ENCODE results near the gene SPATA25.

The SPATA25 gene

GRCh38 chr20:45850926-45851325 lies 36.5 kb downstream of the SPATA25 start:
- no peak overlapping the region for H3K27ac ChIP-seq (ENCODE audit: insufficient read depth, low read depth, low read length, poor library complexity, severe bottlenecking)
- no peak overlapping the region for H3K4me3 ChIP-seq (ENCODE audit: insufficient read depth, low read depth, low read length)
- H3K27me3 ChIP-seq (ENCODE audit: control insufficient read depth, insufficient read depth, low read length, poor library complexity, severe bottlenecking) = no peaks in the 10 kb centered on the region
- H3K9me3 ChIP-seq (ENCODE audit: control insufficient read depth, low read length) = no peaks in the 10 kb centered on the region
- no peaks in the 10 kb centered on the region for H3K36me3 ChIP-seq (ENCODE audit: control insufficient read depth, insufficient read depth, low read length)
- H3K4me1 ChIP-seq (ENCODE audit: control insufficient read depth, insufficient read depth, low read length) = no peaks in the 10 kb centered on the region
- 93 to 100% methylated on average over 1 of the region's 1 CpG for WGBS, 2 experiments

DNA sequence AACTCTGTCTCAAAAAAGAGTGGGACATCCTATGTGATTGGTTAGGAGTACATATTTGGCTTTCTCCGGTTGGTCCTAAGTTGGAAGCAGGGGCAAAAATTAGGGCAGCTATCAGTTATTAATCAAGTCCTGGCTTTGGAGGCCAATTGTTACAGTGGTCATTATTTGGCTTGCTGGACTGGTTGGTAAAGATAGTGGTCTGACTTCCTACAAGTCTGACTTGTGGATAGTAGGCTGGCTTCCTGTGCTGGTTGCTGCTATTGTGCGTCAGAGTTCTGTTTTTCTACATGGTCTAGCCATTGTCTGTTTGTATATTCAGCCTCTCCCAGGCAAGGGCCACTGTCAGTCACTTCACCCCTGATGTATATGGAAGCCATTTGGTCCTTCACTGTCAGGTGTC lies 37.2 kb downstream of the SPATA25 start:
- Histone ChIP-seq H3K4me3 (ENCODE audit: insufficient read depth, low read depth, low read length) (no peak overlapping the region), H3K4me1 (ENCODE audit: control insufficient read depth, insufficient read depth, low read length) (no peaks in the 10 kb centered on the region), H3K36me3 (ENCODE audit: control insufficient read depth, insufficient read depth, low read length) (no peaks in the 10 kb centered on the region), H3K27ac (ENCODE audit: insufficient read depth, low read depth, low read length, poor library complexity, severe bottlenecking) (no peak overlapping the region), H3K27me3 (ENCODE audit: control insufficient read depth, insufficient read depth, low read length, poor library complexity, severe bottlenecking) (no peaks in the 10 kb centered on the region), H3K9me3 (ENCODE audit: control insufficient read depth, low read length) (no peaks in the 10 kb centered on the region)
- 93 to 95% methylated on average over 2 of the region's 2 CpGs for WGBS, 2 experiments

DNA sequence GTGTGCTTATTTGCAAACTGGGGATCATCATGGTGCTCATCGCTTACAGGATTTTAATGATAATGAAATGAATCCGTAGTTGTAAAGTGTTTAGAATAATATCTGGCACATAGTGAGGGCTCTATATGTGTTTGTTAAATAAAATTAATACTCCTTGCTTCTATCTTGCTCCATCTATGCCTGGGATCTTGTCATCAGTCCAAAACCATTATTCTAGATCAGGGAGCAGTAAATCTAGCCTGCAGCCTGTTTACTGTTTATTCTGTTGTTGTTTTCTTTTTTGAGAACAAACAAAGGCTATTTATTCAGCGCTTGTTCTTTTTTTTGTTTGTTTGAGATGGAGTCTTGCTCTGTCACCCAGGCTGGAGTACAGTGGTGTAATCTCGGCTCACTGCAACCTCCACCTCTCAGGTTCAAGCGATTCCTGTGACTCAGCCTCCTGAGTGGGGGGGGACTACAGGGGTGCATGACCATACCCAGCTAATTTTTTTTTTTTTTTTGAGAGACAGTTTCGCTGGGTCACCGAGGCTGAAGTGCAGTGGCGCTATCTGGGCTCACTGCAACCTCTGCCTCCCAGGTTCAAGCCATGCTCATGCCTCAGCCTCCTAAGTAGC lies 38.3 kb downstream of the SPATA25 start:
- Histone ChIP-seq H3K4me1 (ENCODE audit: control insufficient read depth, insufficient read depth, low read length) (no peaks in the 10 kb centered on the region), H3K36me3 (ENCODE audit: control insufficient read depth, insufficient read depth, low read length) (peaks cover 5% of the 10 kb centered on the region), H3K4me3 (ENCODE audit: insufficient read depth, low read depth, low read length) (no peak overlapping the region), H3K27me3 (ENCODE audit: control insufficient read depth, insufficient read depth, low read length, poor library complexity, severe bottlenecking) (no peaks in the 10 kb centered on the region), H3K9me3 (ENCODE audit: control insufficient read depth, low read length) (no peaks in the 10 kb centered on the region), H3K27ac (ENCODE audit: insufficient read depth, low read depth, low read length, poor library complexity, severe bottlenecking) (no peak overlapping the region)
- 94 to 98% methylated on average over 8 of the region's 8 CpGs for WGBS, 2 experiments

GRCh38 chr20:45848421-45848820 lies 39.0 kb downstream of the SPATA25 start:
- H3K36me3 ChIP-seq (ENCODE audit: control insufficient read depth, insufficient read depth, low read length) = peaks cover 11% of the 10 kb centered on the region
- H3K4me3 ChIP-seq (ENCODE audit: insufficient read depth, low read depth, low read length) = no peak overlapping the region
- H3K9me3 ChIP-seq (ENCODE audit: control insufficient read depth, low read length) = no peaks in the 10 kb centered on the region
- H3K27me3 ChIP-seq (ENCODE audit: control insufficient read depth, insufficient read depth, low read length, poor library complexity, severe bottlenecking) = no peaks in the 10 kb centered on the region
- no peak overlapping the region for H3K27ac ChIP-seq (ENCODE audit: insufficient read depth, low read depth, low read length, poor library complexity, severe bottlenecking)
- WGBS, 2 experiments = 90 to 95% methylated on average over 8 of the region's 8 CpGs
- no peaks in the 10 kb centered on the region for H3K4me1 ChIP-seq (ENCODE audit: control insufficient read depth, insufficient read depth, low read length)

DNA sequence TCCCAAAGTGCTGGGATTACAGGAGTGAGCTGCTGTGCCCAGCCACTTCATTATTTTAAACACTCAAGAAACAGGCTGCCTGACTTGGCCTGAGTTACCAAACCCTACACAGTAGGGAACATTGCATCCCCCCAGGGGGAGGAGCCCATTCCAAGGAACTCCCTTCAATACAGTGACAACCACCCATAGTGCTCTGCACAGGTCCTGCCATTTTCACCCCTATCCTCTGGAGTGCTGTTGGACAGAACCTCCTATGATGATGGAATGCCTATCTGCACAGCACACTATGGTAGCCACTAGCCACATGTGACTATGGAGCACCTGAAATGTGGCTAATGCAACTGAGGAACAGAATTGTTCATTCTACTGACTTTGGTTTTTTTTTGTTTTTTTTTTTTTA lies 42.0 kb downstream of the SPATA25 start:
- Histone ChIP-seq H3K27ac (ENCODE audit: insufficient read depth, low read depth, low read length, poor library complexity, severe bottlenecking) (no peak overlapping the region), H3K4me1 (ENCODE audit: control insufficient read depth, insufficient read depth, low read length) (no peaks in the 10 kb centered on the region), H3K4me3 (ENCODE audit: insufficient read depth, low read depth, low read length) (no peak overlapping the region), H3K36me3 (ENCODE audit: control insufficient read depth, insufficient read depth, low read length) (peaks cover 21% of the 10 kb centered on the region), H3K27me3 (ENCODE audit: control insufficient read depth, insufficient read depth, low read length, poor library complexity, severe bottlenecking) (no peaks in the 10 kb centered on the region), H3K9me3 (ENCODE audit: control insufficient read depth, low read length) (no peaks in the 10 kb centered on the region)

GRCh38 chr20:45843506-45843905 lies 43.9 kb downstream of the SPATA25 start:
- 94 to 95% methylated on average over 14 of the region's 14 CpGs for WGBS, 2 experiments
- Histone ChIP-seq H3K9me3 (ENCODE audit: control insufficient read depth, low read length) (no peaks in the 10 kb centered on the region), H3K36me3 (ENCODE audit: control insufficient read depth, insufficient read depth, low read length) (peaks cover 21% of the 10 kb centered on the region), H3K27ac (ENCODE audit: insufficient read depth, low read depth, low read length, poor library complexity, severe bottlenecking) (no peak overlapping the region), H3K4me3 (ENCODE audit: insufficient read depth, low read depth, low read length) (no peak overlapping the region), H3K27me3 (ENCODE audit: control insufficient read depth, insufficient read depth, low read length, poor library complexity, severe bottlenecking) (no peaks in the 10 kb centered on the region), H3K4me1 (ENCODE audit: control insufficient read depth, insufficient read depth, low read length) (no peaks in the 10 kb centered on the region)

DNA sequence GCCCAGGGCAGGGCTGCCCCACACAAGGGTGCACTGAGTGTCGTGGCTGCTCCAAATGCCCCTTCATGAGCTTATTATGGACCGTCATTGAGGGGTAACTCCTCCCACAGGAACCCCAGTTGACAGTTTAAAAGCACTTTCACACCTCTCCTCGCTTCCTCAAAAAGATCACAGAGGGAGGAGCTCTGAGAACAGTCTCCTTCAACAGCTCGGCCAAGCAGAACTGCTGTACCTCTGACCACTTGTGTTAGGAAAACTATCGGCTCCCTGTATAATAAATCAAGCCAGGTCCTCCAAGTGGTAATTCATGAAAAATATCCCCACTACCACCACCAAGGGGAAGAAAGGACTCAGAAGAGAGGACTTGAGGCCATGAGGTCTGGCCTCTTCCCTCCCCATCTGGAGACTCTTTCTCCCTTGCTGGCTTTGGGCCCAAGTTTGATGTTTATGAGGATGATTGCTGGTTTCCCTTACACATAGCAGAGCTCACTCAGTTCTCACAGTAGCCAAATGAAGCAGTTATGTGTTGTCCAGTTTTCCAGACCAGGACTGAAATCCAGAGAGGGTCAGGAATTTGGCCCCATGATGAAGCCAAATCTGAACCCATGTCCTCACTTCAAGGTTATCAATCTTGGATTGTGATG lies 45.1 kb downstream of the SPATA25 start:
- Histone ChIP-seq H3K27ac (ENCODE audit: insufficient read depth, low read depth, low read length, poor library complexity, severe bottlenecking) (no peak overlapping the region), H3K4me1 (ENCODE audit: control insufficient read depth, insufficient read depth, low read length) (no peaks in the 10 kb centered on the region), H3K4me3 (ENCODE audit: insufficient read depth, low read depth, low read length) (no peak overlapping the region), H3K9me3 (ENCODE audit: control insufficient read depth, low read length) (no peaks in the 10 kb centered on the region), H3K27me3 (ENCODE audit: control insufficient read depth, insufficient read depth, low read length, poor library complexity, severe bottlenecking) (no peaks in the 10 kb centered on the region), H3K36me3 (ENCODE audit: control insufficient read depth, insufficient read depth, low read length) (peaks cover 21% of the 10 kb centered on the region)
- WGBS, 2 experiments = 93 to 94% methylated on average over 5 of the region's 5 CpGs

DNA sequence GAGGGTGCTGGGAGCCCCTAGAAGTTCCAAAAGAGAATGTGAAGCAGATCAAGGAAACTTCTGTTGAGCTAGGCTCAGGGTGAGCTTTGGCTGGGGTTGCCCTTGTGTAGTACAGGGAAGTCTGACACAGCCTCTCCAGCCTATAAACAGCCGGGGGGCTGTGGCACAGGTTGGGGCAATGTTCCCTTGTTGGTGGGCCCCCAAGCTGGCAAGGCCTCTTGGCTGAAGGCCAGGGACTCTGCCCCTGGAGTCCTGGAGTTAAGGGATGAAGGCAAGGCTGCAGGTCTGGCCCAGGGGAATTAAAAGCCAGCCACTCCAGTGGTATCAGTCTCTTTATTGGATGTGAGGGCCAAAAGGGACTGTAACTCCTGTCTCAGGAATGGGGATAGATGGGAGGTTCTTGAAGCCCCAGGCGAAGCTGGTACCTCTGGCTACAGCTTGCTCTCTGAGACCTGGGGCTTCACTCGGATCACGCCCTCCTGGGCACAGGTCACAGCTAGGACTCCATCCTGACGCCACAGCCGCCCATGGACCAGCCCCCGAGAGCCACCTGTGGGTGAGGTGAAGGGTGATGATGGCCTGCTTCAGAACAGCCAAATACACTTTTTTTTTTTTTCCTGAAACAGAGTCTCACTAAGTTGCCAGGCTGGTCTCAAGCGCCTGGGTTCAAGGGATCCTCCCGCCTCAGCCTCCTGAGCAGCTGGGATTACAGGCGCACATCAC lies 45.9 kb downstream of the SPATA25 start:
- Histone ChIP-seq H3K4me1 (ENCODE audit: control insufficient read depth, insufficient read depth, low read length) (no peaks in the 10 kb centered on the region), H3K27me3 (ENCODE audit: control insufficient read depth, insufficient read depth, low read length, poor library complexity, severe bottlenecking) (no peaks in the 10 kb centered on the region), H3K4me3 (ENCODE audit: insufficient read depth, low read depth, low read length) (no peak overlapping the region), H3K9me3 (ENCODE audit: control insufficient read depth, low read length) (no peaks in the 10 kb centered on the region), H3K27ac (ENCODE audit: insufficient read depth, low read depth, low read length, poor library complexity, severe bottlenecking) (no peak overlapping the region), H3K36me3 (ENCODE audit: control insufficient read depth, insufficient read depth, low read length) (peaks cover 21% of the 10 kb centered on the region)
- WGBS, 2 experiments = 93% methylated on average over 10 of the region's 10 CpGs

DNA sequence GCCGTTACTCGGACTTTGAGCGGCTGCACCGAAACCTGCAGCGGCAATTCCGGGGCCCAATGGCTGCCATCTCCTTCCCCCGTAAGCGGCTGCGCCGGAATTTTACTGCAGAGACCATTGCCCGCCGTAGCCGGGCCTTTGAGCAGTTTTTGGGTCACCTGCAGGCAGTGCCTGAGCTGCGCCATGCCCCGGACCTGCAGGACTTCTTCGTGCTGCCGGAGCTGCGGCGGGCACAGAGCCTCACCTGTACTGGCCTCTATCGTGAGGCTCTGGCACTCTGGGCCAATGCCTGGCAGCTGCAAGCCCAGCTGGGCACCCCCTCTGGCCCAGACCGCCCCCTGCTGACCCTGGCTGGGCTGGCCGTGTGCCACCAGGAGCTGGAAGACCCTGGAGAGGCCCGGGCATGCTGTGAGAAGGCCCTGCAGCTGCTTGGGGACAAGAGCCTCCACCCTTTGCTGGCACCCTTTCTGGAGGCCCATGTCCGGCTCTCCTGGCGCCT lies 46.7 kb downstream of the SPATA25 start:
- 93% methylated on average over 25 of the region's 25 CpGs for WGBS, 2 experiments

DNA sequence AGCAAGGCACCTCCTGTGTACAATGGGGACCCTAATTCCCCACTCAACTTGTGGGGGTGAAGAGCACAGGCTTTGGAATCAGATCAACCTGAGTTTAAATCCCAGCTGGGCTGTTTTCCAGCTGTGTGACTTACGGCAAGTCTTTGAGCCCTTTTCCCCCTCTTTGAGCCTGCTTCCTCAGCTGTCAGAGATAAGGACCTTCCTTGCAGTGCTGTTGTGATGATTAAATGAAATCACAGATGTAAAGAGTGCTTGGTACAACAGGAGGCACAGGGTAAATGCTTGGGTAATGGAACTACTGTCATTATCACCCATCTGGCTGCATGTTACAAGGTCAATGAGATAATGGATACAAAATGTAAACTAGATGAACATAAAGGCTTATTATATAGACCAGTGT lies 50.6 kb downstream of the SPATA25 start:
- H3K9me3 ChIP-seq (ENCODE audit: control insufficient read depth, low read length) = no peaks in the 10 kb centered on the region
- no peak overlapping the region for H3K27ac ChIP-seq (ENCODE audit: insufficient read depth, low read depth, low read length, poor library complexity, severe bottlenecking)
- H3K27me3 ChIP-seq (ENCODE audit: control insufficient read depth, insufficient read depth, low read length, poor library complexity, severe bottlenecking) = no peaks in the 10 kb centered on the region
- no peak overlapping the region for H3K4me3 ChIP-seq (ENCODE audit: insufficient read depth, low read depth, low read length)
- peaks cover 7% of the 10 kb centered on the region for H3K36me3 ChIP-seq (ENCODE audit: control insufficient read depth, insufficient read depth, low read length)
- no peaks in the 10 kb centered on the region for H3K4me1 ChIP-seq (ENCODE audit: control insufficient read depth, insufficient read depth, low read length)
- 69 to 88% methylated on average over 1 of the region's 1 CpG for WGBS, 2 experiments

More for the DNA sequence above, 46.7 kb downstream of the SPATA25 start:
- Histone ChIP-seq H3K36me3 (ENCODE audit: control insufficient read depth, insufficient read depth, low read length) (peaks cover 21% of the 10 kb centered on the region), H3K9me3 (ENCODE audit: control insufficient read depth, low read length) (no peaks in the 10 kb centered on the region), H3K27ac (ENCODE audit: insufficient read depth, low read depth, low read length, poor library complexity, severe bottlenecking) (no peak overlapping the region), H3K27me3 (ENCODE audit: control insufficient read depth, insufficient read depth, low read length, poor library complexity, severe bottlenecking) (no peaks in the 10 kb centered on the region), H3K4me3 (ENCODE audit: insufficient read depth, low read depth, low read length) (no peak overlapping the region), H3K4me1 (ENCODE audit: control insufficient read depth, insufficient read depth, low read length) (no peaks in the 10 kb centered on the region)
